A549 (cell line): Measurements from ENCODE around the gene MRPL58. TPM values are rescaled to one million over a fixed set of nuclear protein-coding genes. Genes with fewer than 3 reads are reported as not detected.

Experiments used
- ATAC-seq, 2 experiments: fragments of 200-7000 bp in 1 of 2; fragments of >200 bp in 1 of 2; cut with Nextera tagmentation in 1 of 2; cut with Tn5 transposase in 1 of 2; 3 replicates each; pipeline versions ENCODE4 v1.8.0 to v1.9.1; 2018 to 2020; ENCODE audit warnings: mild to moderate bottlenecking in 1 of 2, moderate library complexity in 1 of 2
- CTCF ChIA-PET: fragments of 300-600 bp; sonication (Branson Sonifier 250); formaldehyde crosslinking; extraction: SDS; loops from one replicate; lab custom pipeline; 2021; ENCODE audit warnings: antibody characterized with exemption, inconsistent platforms; lab: Yijun Ruan, JAX
- POLR2A ChIA-PET: fragments of 350-600 bp; formaldehyde crosslinking; extraction: SDS; loops from one replicate; lab custom pipeline; 2021; ENCODE audit warnings: antibody characterized with exemption, inconsistent platforms; lab: Yijun Ruan, JAX
- DNase-seq, 2 experiments: peaks; one replicate each; pipeline versions ENCODE4 v3.0.0 to v3.0.0-alpha.2; 2011 to 2016; ENCODE audit warnings: low read depth in 1 of 2, low spot score in 1 of 2
- FAIRE-seq: peaks from 2 replicates; lab custom pipeline; 2011; peaks lifted over from hg19 to GRCh38; lab: Jason Lieb, UNC
- H3K27ac ChIP-seq, 2 experiments: fragments of >200 bp; sonication (Bioruptor Twin); formaldehyde crosslinking; 3 replicates each; pipeline ENCODE4 v1.5.1; 2016 to 2017
- H3K4me1 ChIP-seq: fragments of >200 bp; sonication (Bioruptor Twin); formaldehyde crosslinking; 3 replicates; pipeline ENCODE4 v1.6.1; 2016
- H3K4me2 ChIP-seq: fragments of >200 bp; sonication (Bioruptor Twin); formaldehyde crosslinking; 3 replicates; pipeline ENCODE4 v1.6.1; 2016
- H3K4me3 ChIP-seq: fragments of >200 bp; sonication (Bioruptor Twin); formaldehyde crosslinking; 3 replicates; pipeline ENCODE4 v1.5.1; 2016
- H3K9me3 ChIP-seq: fragments of >200 bp; sonication (Bioruptor Twin); formaldehyde crosslinking; 3 replicates; pipeline ENCODE4 v1.6.1; 2016
- BHLHE40 ChIP-seq: IDR thresholded peaks from 2 replicates; pipeline ENCODE4 v1.6.1; 2012; ENCODE audit warnings: low read depth, low read length, inconsistent platforms
- CEBPB ChIP-seq, 2 experiments: fragments of >200 bp in 1 of 2; sonication (Bioruptor Twin) in 1 of 2; formaldehyde crosslinking in 1 of 2; IDR thresholded peaks; 2 replicates each; pipeline ENCODE4 v1.6.1; 2012 to 2016
- CHD2 ChIP-seq: fragments of 150-350 bp; IDR thresholded peaks from 2 replicates; pipeline ENCODE4 v1.6.1; 2014; ENCODE audit warnings: low read length; ENCODE audit not compliant: partially characterized antibody
- CHD4 ChIP-seq: fragments of 200-600 bp; sonication (generic); IDR thresholded peaks from 2 replicates; pipeline ENCODE4 v1.6.1; 2016; ENCODE audit warnings: antibody characterized with exemption, mild to moderate bottlenecking, borderline replicate concordance
- CTCF ChIP-seq: fragments of >200 bp; sonication (Bioruptor Twin); formaldehyde crosslinking; IDR thresholded peaks from 3 replicates; pipeline ENCODE4 v1.5.1; 2016
- EHF ChIP-seq: fragments of 250-450 bp; sonication (Bioruptor Pico); IDR thresholded peaks from 2 replicates; pipeline ENCODE4 v1.5.0; 2020; ENCODE audit warnings: mild to moderate bottlenecking
- EP300 ChIP-seq, 2 experiments: fragments of >200 bp; sonication (Bioruptor Twin); formaldehyde crosslinking; IDR thresholded peaks; 2 replicates in 1 of 2; 3 replicates in 1 of 2; pipeline ENCODE4 v1.6.1; 2016 to 2017
- FOSB ChIP-seq: fragments of 250-450 bp; sonication (Bioruptor Pico); IDR thresholded peaks from 2 replicates; pipeline ENCODE4 v1.5.0; 2020; ENCODE audit warnings: mild to moderate bottlenecking, moderate library complexity
- FOSL2 ChIP-seq, 2 experiments: fragments of 450-650 bp in 1 of 2; fragments of >200 bp in 1 of 2; sonication (Bioruptor Twin) in 1 of 2; formaldehyde crosslinking; IDR thresholded peaks; 2 replicates each; pipeline versions ENCODE4 v1.5.0 to v1.6.1; 2016 to 2020; ENCODE audit warnings: mild to moderate bottlenecking in 1 of 2, moderate library complexity in 1 of 2
- GATA3 ChIP-seq: IDR thresholded peaks from 2 replicates; pipeline ENCODE4 v1.6.1; 2012; ENCODE audit warnings: borderline replicate concordance
- HEYL ChIP-seq: fragments of 250-450 bp; sonication (Bioruptor Pico); IDR thresholded peaks from 2 replicates; pipeline ENCODE4 v1.8.0; 2021; ENCODE audit warnings: mild to moderate bottlenecking, moderate library complexity
- JUN ChIP-seq, 2 experiments: fragments of >200 bp; sonication (Bioruptor Twin); formaldehyde crosslinking; IDR thresholded peaks; 2 replicates in 1 of 2; 3 replicates in 1 of 2; pipeline ENCODE4 v1.6.1; 2016 to 2017
- KDM5A ChIP-seq: fragments of 200-600 bp; sonication (generic); IDR thresholded peaks from 2 replicates; pipeline ENCODE4 v1.6.1; 2016; ENCODE audit warnings: antibody characterized with exemption, mild to moderate bottlenecking
- MAFK ChIP-seq: fragments of 450-650 bp; IDR thresholded peaks from 2 replicates; pipeline ENCODE4 v1.6.1; 2014; ENCODE audit not compliant: partially characterized antibody
- MAZ ChIP-seq: fragments of 150-350 bp; IDR thresholded peaks from 2 replicates; pipeline ENCODE4 v1.6.1; 2014; ENCODE audit warnings: antibody characterized with exemption, low read depth, low read length, borderline replicate concordance
- MYC ChIP-seq: IDR thresholded peaks from 2 replicates; pipeline ENCODE4 v1.6.1; 2012; ENCODE audit warnings: mild to moderate bottlenecking, inconsistent platforms, low read length, improper control_type of control experiment, borderline replicate concordance
- NPAS2 ChIP-seq: fragments of 250-450 bp; sonication (Bioruptor Pico); IDR thresholded peaks from 2 replicates; pipeline ENCODE4 v1.8.0; 2022; ENCODE audit warnings: mild to moderate bottlenecking, moderate library complexity, borderline replicate concordance
- NR3C1 ChIP-seq: fragments of >200 bp; sonication (Bioruptor Twin); formaldehyde crosslinking; IDR thresholded peaks from 3 replicates; pipeline ENCODE4 v1.6.1; 2017
- PHF8 ChIP-seq: fragments of 200-600 bp; sonication (generic); IDR thresholded peaks from 2 replicates; pipeline ENCODE4 v1.6.1; 2016; ENCODE audit warnings: low read depth, mild to moderate bottlenecking, antibody characterized with exemption, moderate library complexity, borderline replicate concordance
- POLR2A ChIP-seq: IDR thresholded peaks from 2 replicates; pipeline ENCODE4 v1.6.1; 2012; ENCODE audit warnings: mild to moderate bottlenecking, low read length
- POLR2AphosphoS2 ChIP-seq: conservative IDR thresholded peaks from 2 replicates; pipeline ENCODE4 v1.6.1; 2012; ENCODE audit warnings: low read length, improper control_type of control experiment, inconsistent platforms
- RAD21 ChIP-seq, 2 experiments: fragments of >200 bp in 1 of 2; sonication (Bioruptor Twin) in 1 of 2; formaldehyde crosslinking in 1 of 2; IDR thresholded peaks in 1 of 2; conservative IDR thresholded peaks in 1 of 2; 2 replicates in 1 of 2; 3 replicates in 1 of 2; pipeline ENCODE4 v1.6.1; 2012 to 2018; ENCODE audit warnings: inconsistent platforms in 1 of 2
- RARB ChIP-seq: fragments of 250-450 bp; sonication (Bioruptor Pico); IDR thresholded peaks from 2 replicates; pipeline ENCODE4 v1.8.0; 2021; ENCODE audit warnings: mild to moderate bottlenecking, moderate library complexity
- RCOR1 ChIP-seq: fragments of 150-350 bp; IDR thresholded peaks from 2 replicates; pipeline ENCODE4 v1.6.1; 2014; ENCODE audit warnings: antibody characterized with exemption, low read length, low read depth
- RFX5 ChIP-seq: fragments of 450-650 bp; IDR thresholded peaks from 2 replicates; pipeline ENCODE4 v1.7.1; 2014; ENCODE audit warnings: antibody characterized with exemption, mild to moderate bottlenecking, moderate library complexity
- RNF2 ChIP-seq: fragments of 200-600 bp; sonication (generic); IDR thresholded peaks from 2 replicates; pipeline ENCODE4 v1.6.1; 2016; ENCODE audit warnings: low read depth, mild to moderate bottlenecking, antibody characterized with exemption, moderate library complexity, borderline replicate concordance
- SREBF2 ChIP-seq: fragments of 450-650 bp; IDR thresholded peaks from 2 replicates; pipeline ENCODE4 v1.6.1; 2014; ENCODE audit warnings: mild to moderate bottlenecking, moderate library complexity
- TFCP2L1 ChIP-seq: fragments of 250-450 bp; sonication (Bioruptor Pico); IDR thresholded peaks from 2 replicates; pipeline ENCODE4 v1.5.0; 2021; ENCODE audit warnings: mild to moderate bottlenecking
- USF2 ChIP-seq: fragments of 450-650 bp; IDR thresholded peaks from 2 replicates; pipeline ENCODE4 v1.6.1; 2014; ENCODE audit warnings: antibody characterized with exemption
- ZFP36 ChIP-seq: fragments of 450-650 bp; IDR thresholded peaks from 2 replicates; pipeline ENCODE4 v1.6.1; 2014; ENCODE audit warnings: borderline replicate concordance; ENCODE audit not compliant: partially characterized antibody
- WGBS: methylation state at CpG from one replicate; pipeline ENCODE4 v1.1.6; 2017; ENCODE audit errors: missing lambda C conversion rate; 5-methylcytosine and 5-hydroxymethylcytosine counted together
- polyA minus RNA-seq: library from RNA; depleted of rRNA, polyadenylated mRNA; stranded (reverse); fragments of >200 nt; gene quantifications from 2 replicates; pipeline ENCODE4 v1.2.3, GENCODE V29; 2011; rRNA and poly(A)+ RNA removed
- polyA plus RNA-seq, 4 experiments: library from polyadenylated mRNA; depleted of rRNA in 3 of 4; stranded (reverse); fragments of >200 nt; fragmentation: RNase III in 1 of 4; extraction: RNeasy Plus Mini Kit Qiagen cat#74134 plus additional on column Dnase treatment in 1 of 4; gene quantifications; 2 replicates in 3 of 4; 3 replicates in 1 of 4; pipeline ENCODE4 v1.2.3, GENCODE V29; 2011 to 2017
- TF ChIP-seq, protein P1 (sequence below): fragments of >200 bp; sonication (Bioruptor Twin); formaldehyde crosslinking; IDR thresholded peaks from 2 replicates; pipeline ENCODE4 v1.6.1; 2016
- TF ChIP-seq, protein P2 (sequence below): IDR thresholded peaks from 2 replicates; pipeline ENCODE4 v1.6.1; 2012
- TF ChIP-seq, protein P3 (sequence below): IDR thresholded peaks from 2 replicates; pipeline ENCODE4 v1.6.1; 2012; ENCODE audit warnings: low read depth, borderline replicate concordance
- TF ChIP-seq, protein P4 (sequence below): fragments of 250-450 bp; sonication (Bioruptor Pico); IDR thresholded peaks from 2 replicates; pipeline ENCODE4 v1.5.0; 2020; ENCODE audit warnings: low read depth, mild to moderate bottlenecking, moderate library complexity

The MRPL58 gene
- polyA plus RNA-seq (2011; rRNA removed) (86.4 and 127 TPM in 2 replicates), polyA plus RNA-seq (2017; fragmentation: RNase III; extraction: RNeasy Plus Mini Kit Qiagen cat#74134 plus additional on column Dnase treatment) (89.4 to 105 TPM (median 95.3 TPM) in 3 replicates), polyA minus RNA-seq (31.3 and 32.4 TPM in 2 replicates)
- polyA plus RNA-seq (2012; cell fraction: cytosol; rRNA removed): 104 and 113 TPM in 2 replicates
- 49.1 and 82.1 TPM in 2 replicates for polyA plus RNA-seq (2012; cell fraction: nucleus; rRNA removed)

DNA sequence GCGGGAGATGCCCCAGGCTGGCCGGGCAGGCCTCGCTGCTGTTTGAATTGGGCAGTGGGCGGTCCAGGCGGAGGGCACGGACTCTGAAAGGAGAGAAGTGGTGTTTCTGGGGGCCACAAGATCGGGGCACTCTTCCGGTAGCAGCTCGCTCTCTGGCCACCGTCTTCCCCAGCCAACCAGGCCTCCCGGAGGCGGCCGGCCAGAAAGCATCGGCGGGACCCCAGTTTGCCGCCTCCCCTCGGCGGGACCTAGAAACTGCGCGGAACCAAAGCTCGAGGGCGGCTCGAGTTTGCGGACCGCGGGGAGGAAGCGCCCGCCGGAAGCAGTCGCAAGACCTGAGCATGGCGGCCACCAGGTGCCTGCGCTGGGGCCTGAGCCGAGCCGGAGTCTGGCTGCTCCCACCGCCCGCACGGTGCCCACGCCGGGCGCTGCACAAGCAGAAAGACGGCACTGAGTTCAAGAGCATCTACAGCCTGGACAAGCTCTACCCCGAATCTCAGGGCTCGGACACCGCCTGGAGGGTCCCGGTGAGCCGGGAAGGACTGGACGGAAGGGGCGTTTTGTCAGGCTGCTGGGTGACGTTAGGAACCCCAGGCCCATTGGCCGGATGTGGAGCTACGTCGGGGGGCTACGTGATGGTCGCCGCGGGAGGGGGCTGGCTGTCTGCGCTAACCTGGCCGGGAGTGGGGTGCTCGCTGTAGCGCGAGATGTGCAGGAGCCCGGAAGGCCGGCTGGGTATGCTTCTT, at the start of gene MRPL58:
TSS of gene MRPL58 (plus strand) at position 325 of the 746 bp plus-strand sequence. CDS start at position 342, 17 bp downstream.
- DNase-seq (peak; percentile 94 to 95), ATAC-seq (peak; percentile 92 to 96), FAIRE-seq (no peak)
- peak within 1 kb of the TSS; percentile 96 for H3K4me2 ChIP-seq
- peak within 1 kb of the TSS; percentile 76 for H3K4me3 ChIP-seq
- H3K27ac ChIP-seq: peak within 1 kb of the TSS; percentile 85 to 92
- H3K4me1 ChIP-seq: peaks cover 18% of the 10 kb centered on the region
- WGBS: 2% methylated on average over 45 of the region's 63 CpGs
- CTCF ChIA-PET: interaction anchor here (0.6 to 19.2 kb wide), 33 partner anchors 8 to 362 kb away, joined by 3 to 404 read pairs (median 5); partner anchors contain the start of genes CDR2L, HID1, NT5C and OTOP2
- no peaks in the 10 kb centered on the region for H3K9me3 ChIP-seq
- POLR2A ChIA-PET: interaction anchor here (0.7 to 4.0 kb wide), 30 partner anchors 9 to 843 kb away, joined by 3 to 107 read pairs (median 6); partner anchors contain the start of genes ATP5PD, CDR2L, FDXR and HID1
- TF ChIP-seq NPAS2 (CRISPR knock-in tag) (no peak), CHD2 (no peak), RARB (CRISPR knock-in tag) (no peak), GATA3 (peak; percentile 58; the same call in 1 of the 2 replicates), EHF (CRISPR knock-in tag) (no peak), PHF8 (peak; percentile 84; the same call in 1 of the 2 replicates), NR3C1 (no peak), MAZ (peak; percentile 54; the same call in 1 of the 2 replicates), POLR2AphosphoS2 (no peak), SREBF2 (no peak), FOSB (CRISPR knock-in tag) (no peak), TFCP2L1 (peak; percentile 57; the same call in 1 of the 2 replicates), BHLHE40 (no peak), HEYL (CRISPR knock-in tag) (no peak), RAD21 (conservative IDR thresholded peaks at IDR 0.05 in 1 of 2, IDR thresholded peaks at IDR 0.05 in 1 of 2) (peak; percentile 37 to 48; a peak in 4 of 5 replicates), CEBPB (IDR thresholded peaks at IDR 0.05) (peak in 1 of 2 experiments; percentile 33; a peak in 1 of 4 replicates), RFX5 (0 out of 2 replicates have a peak, but pooled peaks have one; percentile 16), CTCF (peak; percentile 36; the same call in 2 of the 3 replicates), MYC (peak; percentile 61), MAFK (no peak), JUN (IDR thresholded peaks at IDR 0.05) (peak; percentile 90 to 98), CHD4 (no peak), USF2 (no peak), KDM5A (peak; percentile 91), EP300 (IDR thresholded peaks at IDR 0.05) (no peak), RNF2 (no peak), POLR2A (peak; percentile 79), FOSL2 (IDR thresholded peaks at IDR 0.05) (no peak), FOSL2 (CRISPR knock-in tag; IDR thresholded peaks at IDR 0.05) (peak; percentile 32; the same call in 1 of the 2 replicates), RCOR1 (no peak), ZFP36 (no peak)
- TF ChIP-seq, protein P1, sequence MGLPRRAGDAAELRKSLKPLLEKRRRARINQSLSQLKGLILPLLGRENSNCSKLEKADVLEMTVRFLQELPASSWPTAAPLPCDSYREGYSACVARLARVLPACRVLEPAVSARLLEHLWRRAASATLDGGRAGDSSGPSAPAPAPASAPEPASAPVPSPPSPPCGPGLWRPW: no peak
- TF ChIP-seq, protein P2, sequence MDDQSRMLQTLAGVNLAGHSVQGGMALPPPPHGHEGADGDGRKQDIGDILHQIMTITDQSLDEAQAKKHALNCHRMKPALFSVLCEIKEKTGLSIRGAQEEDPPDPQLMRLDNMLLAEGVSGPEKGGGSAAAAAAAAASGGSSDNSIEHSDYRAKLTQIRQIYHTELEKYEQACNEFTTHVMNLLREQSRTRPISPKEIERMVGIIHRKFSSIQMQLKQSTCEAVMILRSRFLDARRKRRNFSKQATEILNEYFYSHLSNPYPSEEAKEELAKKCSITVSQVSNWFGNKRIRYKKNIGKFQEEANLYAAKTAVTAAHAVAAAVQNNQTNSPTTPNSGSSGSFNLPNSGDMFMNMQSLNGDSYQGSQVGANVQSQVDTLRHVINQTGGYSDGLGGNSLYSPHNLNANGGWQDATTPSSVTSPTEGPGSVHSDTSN: peak; percentile 65
- TF ChIP-seq, protein P3, sequence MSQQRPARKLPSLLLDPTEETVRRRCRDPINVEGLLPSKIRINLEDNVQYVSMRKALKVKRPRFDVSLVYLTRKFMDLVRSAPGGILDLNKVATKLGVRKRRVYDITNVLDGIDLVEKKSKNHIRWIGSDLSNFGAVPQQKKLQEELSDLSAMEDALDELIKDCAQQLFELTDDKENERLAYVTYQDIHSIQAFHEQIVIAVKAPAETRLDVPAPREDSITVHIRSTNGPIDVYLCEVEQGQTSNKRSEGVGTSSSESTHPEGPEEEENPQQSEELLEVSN: peak; percentile 63
- TF ChIP-seq, protein P4, sequence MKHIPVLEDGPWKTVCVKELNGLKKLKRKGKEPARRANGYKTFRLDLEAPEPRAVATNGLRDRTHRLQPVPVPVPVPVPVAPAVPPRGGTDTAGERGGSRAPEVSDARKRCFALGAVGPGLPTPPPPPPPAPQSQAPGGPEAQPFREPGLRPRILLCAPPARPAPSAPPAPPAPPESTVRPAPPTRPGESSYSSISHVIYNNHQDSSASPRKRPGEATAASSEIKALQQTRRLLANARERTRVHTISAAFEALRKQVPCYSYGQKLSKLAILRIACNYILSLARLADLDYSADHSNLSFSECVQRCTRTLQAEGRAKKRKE (CRISPR knock-in tag): 0 out of 2 replicates have a peak, but pooled peaks have one; percentile 51
